Fibroblast of skin of scalp (primary cell): ENCODE measurements around the gene CTU2.

Source experiments
- DNase-seq: peaks from one replicate; pipeline ENCODE4 v3.0.0-alpha.2; 2013

Gene CTU2

GRCh38 chr16:88744577-88745521 is 38.5 kb downstream of the CTU2 start:
- DNase-seq, result no peak

- DNase-seq, result no peak
Observed at GRCh38 chr16:88746506-88746905, 40.2 kb downstream of the CTU2 start.

- DNase-seq, result peak; percentile 29
Observed at GRCh38 chr16:88747588-88748301, 41.4 kb downstream of the CTU2 start.

GRCh38 chr16:88748364-88748763 is 42.1 kb downstream of the CTU2 start:
- no peak for DNase-seq

- DNase-seq, result no peak
Observed at GRCh38 chr16:88749358-88749757, 43.1 kb downstream of the CTU2 start.

DNA sequence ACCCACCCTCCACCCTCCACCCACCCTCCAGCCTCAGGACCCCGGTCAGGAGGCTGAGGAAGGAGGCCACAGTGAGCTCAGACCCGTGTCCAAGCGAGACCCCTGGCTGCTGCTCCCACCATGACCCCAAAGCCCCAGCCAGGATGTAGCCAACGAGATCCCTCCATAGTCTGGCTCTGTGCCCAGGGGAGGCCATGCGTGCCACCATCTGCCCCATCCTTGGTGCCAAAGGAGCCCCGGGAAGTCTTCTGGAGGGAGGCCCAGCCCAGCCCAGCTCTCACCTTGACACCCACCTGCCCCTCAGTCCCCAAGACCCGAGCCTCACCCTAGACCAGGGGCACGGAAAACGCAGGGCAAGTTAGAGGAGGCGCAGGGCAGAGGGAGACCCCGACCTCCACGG is 44.6 kb downstream of the CTU2 start:
- no peak for DNase-seq

GRCh38 chr16:88752386-88753002 is 46.2 kb downstream of the CTU2 start:
- DNase-seq, result no peak

- no peak for DNase-seq
Observed at GRCh38 chr16:88753191-88753590, 46.9 kb downstream of the CTU2 start.

DNA sequence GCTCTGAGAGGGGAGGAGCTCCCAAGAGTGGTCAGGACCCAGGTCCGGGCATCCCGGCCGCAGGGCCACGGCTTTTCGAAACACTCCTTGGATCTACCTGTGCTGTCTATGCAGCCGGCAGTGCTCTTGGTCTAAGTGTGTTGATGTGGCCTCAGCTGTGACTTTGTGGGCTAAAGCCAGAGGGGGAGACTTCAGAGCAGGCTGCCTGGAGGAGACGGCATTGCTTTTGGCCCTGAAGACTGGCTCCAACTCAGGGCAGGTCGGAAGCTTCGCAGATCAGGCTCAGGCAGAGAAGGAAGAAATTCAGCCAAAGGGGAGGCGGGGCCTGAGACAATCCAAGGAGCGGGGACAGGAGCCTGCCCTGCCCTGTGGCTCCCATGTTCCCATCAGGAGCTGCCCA is 47.3 kb downstream of the CTU2 start:
- no peak for DNase-seq

DNA sequence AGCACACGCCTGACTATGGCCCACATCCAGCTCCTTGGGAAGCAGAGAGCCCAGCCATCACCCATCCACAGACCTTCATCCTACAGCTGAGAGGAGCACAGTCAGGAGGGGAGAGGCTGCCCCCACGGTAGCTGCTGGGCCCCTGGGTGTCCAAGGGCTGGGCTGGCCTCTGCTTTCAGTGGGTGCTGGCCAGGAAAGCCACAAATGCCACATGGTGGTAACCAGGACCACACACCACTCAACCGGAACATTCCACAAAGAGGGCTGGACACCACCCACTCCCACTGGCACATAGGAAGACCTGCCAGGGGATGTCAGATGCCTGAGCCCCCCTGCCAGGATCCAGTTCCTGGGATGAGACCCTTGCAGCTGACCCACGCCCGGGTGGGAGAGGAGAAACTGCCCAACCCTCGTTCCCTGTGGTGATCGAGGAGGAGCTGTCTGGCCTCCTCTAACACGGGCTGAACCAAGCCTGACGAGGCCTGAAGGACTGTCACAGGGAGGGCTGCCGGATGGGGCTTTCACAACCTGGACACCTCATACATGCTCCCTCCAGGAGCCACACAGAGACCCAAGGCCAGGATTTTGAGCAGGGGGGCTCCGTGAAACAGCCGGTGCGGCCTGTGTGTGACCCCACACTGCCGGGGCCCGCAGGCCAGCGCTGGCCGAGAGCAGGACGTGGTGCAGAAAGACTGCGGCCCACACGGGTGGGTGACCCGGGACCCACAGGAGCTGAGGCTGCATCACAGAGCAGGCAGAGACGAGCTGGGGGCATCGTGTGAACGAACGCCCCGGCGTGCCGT is 48.0 kb downstream of the CTU2 start:
- no peak for DNase-seq

GRCh38 chr16:88754912-88755744 is 48.8 kb downstream of the CTU2 start:
- DNase-seq, result no peak

DNA sequence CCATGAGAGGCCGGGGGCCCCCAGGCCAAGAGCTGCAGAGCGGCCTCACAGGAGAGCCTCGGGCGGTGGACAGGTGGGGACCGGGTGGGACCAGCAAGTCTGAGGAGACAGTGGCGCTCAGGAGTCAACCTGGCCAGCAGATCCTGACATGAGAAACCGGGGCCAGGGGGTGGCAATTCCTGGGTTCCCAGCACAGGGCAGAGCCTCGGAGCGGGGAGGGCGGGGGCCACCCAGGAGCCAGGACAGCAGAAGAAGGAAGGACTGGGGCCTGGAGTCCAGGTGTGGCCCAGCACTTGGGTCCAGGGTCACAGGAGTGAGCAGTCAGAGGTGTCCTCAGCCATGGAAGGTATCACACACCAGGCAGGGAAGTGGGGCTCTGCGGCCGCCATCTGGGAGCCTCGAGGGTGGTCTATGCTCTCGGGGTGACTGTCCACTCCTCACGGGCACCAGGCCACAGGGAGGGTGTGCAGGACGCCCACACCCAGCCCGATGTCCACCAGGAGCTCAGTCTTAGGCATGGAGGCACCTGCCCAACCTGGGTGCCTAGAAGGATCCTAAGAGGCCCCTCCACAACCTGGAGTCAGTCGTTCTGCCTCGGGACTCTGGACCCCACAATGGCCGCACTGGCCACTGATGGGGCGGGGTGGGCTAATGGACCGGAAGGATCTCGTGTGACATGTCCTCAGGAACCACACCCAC is 49.6 kb downstream of the CTU2 start:
- no peak for DNase-seq

- peak; percentile 29 for DNase-seq
Observed at GRCh38 chr16:88758227-88758943, 52.1 kb downstream of the CTU2 start.

- no peak for DNase-seq
Observed at GRCh38 chr16:88758944-88759244, 52.6 kb downstream of the CTU2 start.

DNA sequence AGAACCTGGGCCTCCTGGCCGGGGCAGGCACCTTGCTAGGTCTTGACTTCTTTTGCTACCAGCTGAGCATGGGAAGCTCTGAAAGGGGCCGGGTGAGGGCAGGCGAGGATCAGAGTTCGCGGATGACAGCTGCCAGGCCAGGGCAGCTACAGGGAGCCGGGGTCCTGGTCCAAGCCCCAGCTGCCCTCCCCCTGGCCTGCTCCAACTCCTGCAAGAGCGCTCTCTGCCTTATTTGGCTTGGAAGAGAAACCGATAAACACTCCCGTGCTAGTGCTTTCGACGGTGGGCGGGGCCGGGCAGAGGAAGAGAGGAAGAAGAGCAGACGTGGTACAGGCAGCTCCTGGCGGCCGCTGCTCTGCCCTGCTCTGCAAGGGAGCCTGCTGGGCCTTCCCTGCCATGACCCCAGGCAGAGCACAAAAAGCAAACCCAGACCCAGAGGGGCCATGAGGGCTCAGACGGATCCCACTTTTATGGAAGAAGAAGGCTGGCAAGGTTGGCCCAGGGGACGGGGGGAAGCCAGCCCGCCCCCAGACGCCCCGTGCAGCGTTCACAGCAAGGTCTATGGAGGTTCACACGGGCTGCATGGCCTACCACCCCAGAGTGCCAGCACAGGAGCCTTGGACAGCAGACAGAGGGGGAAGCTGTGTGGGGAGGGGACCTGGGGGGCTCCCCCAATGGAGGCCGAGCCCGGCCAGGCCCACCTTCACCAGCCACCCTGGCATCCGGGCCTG is 53.1 kb downstream of the CTU2 start:
- DNase-seq, result peak; percentile 39

DNA sequence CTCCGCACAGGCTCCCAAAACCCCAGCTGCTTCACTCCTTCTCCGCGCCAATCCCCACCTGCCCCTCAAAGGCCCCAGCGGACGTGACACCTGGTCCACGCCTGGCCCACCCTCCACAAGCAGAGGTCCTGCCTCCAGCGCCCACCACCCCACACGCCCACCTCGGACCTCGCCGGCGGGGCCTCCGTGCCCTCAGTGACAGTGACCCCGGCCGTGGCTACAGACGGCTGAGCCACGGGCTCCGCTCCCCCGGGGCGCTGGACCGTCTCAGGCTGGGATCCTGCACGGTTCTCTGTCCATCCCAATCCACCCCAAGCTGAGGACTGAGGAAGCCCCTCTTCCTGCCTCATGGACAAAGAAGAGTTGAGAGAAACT is 53.7 kb downstream of the CTU2 start:
- no peak for DNase-seq

DNA sequence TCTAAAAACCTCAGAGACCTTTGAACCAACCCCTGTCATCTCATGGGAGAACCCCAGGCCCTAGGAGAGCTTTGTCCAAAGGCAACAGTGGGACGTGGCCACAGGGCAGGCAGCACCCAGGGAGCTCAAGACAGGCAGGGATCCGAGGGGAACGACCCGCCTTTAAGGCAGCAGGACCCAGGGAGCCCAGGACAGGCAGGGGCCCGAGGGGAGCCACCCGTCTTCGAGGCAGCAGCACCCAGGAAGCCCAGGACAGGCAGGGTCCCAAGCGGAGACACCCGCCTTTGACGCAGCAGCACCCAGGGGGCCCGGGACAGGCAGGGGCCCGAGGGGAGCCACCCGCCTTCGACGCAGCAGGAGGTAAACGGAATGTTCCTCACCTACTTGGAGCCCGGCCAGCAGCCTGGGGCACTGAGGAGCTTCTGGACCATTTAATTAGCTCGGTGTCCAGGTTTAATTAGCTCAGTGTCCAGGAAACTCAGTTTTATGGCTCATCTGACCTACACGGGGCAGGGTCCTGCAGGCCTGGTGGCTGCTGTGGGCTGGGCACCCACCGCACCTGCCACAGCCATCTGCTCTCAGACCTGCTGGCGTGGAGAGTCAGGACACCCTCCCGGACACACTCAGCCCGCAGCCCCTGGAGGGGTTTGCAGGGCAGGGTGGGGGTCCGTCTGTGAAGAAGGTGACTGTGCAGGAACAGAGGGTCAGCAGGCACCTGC is 54.3 kb downstream of the CTU2 start:
- DNase-seq, result no peak

- DNase-seq, result no peak
Observed at GRCh38 chr16:88761143-88761534, 54.8 kb downstream of the CTU2 start.

- no peak for DNase-seq
Observed at GRCh38 chr16:88761830-88762229, 55.5 kb downstream of the CTU2 start.
